HG02798 (cell line): ENCODE data around the gene STK11IP.

ENCODE experiments used
- ATAC-seq: cut with Tn5 transposase; IDR thresholded peaks from one replicate; pipeline ENCODE4 v1.9.1; 2021; ENCODE audit warnings: mild to moderate bottlenecking; ENCODE audit not compliant: unreplicated experiment, poor library complexity

Gene STK11IP

DNA sequence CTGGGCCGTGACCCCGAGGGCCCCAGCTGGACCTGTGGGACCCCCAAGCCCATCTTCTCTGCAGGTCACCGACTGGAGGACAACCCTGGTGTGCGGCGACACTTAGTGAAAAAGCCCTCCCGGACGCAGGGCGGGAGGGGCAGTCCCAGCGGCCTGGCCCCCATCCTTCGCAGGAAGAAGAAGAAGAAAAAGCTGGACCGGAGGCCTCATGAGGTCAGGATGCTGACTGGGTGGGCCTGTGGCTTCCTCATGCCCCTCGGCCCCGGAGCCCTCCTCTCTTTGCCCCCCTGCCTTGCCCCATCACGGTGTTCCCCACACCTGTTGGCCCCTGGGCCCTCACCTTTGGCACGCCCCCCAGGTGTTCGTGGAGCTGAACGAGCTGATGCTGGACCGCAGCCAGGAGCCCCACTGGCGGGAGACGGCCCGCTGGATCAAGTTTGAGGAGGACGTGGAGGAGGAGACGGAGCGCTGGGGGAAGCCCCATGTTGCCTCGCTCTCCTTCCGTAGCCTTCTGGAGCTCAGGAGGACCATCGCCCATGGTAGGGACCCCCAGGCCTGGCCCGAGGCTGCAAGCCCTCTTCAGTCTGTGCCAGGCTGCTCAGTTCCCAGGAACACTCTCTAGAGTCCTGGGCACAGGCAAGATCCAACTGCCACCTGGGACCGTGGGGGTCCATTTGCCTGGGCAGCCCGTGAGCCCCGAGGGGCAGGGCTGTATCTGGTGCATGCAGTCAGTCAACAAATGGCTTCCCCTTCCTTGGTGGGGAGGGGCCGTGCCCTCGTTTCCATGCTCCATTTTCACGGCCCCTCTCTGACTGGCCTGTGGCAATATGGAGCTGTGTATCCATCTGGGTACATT, 34.5 kb downstream of the STK11IP start:
- no peak for ATAC-seq

- ATAC-seq: no peak
Measured at GRCh38 chr2:219632760-219633105, 35.1 kb downstream of the STK11IP start.

- ATAC-seq: no peak
Measured at GRCh38 chr2:219633276-219634065, 35.8 kb downstream of the STK11IP start.

- ATAC-seq: no peak
Measured at GRCh38 chr2:219634171-219634940, 36.7 kb downstream of the STK11IP start.

GRCh38 chr2:219634951-219635751, 37.5 kb downstream of the STK11IP start:
- ATAC-seq: no peak

- ATAC-seq: no peak
Measured at GRCh38 chr2:219636144-219636915, 38.7 kb downstream of the STK11IP start.

DNA sequence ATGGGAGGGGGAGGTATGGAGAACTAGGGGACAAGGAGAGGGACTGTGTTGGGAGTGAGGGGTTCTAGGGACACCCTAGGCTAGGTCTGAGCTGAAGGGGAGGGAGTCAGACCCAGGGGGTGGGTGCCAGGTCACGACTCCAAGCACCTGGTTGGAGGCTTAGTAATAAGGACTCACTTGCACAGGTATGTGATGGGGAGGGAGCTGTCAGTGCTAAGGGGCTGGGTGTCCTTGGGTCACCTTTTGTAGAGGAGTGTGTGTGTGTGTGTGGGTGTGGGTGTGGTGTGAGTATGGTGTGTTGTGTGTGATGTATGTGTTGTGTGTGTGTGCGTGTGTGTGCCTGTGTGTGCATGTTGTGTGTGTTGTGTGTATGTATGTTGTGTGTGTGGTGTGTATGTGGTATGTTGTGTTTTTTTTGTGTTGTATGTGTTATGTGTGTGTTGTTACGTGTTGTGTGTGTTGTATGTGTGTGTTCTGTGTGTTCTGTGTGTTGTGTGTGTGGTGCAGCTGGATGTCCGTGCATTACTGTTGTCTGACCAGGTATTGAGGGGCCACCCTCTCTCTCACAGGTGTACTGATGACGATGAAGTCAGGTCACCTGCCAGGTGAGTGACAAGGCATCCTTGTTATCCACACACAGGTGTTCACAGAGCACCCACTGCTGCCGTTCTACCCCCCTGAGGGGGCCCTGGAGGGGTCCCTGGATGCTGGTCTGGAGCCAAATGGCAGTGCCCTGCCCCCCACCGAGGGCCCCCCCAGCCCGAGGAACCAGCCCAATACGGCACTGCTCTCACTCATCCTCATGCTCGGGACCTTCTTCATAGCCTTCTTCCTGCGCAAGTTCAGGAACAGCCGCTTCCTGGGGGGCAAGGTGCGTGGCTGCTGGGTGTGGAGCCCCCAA, 39.5 kb downstream of the STK11IP start:
- no peak for ATAC-seq

- ATAC-seq: no peak
Measured at GRCh38 chr2:219637842-219638185, 40.2 kb downstream of the STK11IP start.

- no peak for ATAC-seq
Measured at GRCh38 chr2:219638217-219638947, 40.7 kb downstream of the STK11IP start.

DNA sequence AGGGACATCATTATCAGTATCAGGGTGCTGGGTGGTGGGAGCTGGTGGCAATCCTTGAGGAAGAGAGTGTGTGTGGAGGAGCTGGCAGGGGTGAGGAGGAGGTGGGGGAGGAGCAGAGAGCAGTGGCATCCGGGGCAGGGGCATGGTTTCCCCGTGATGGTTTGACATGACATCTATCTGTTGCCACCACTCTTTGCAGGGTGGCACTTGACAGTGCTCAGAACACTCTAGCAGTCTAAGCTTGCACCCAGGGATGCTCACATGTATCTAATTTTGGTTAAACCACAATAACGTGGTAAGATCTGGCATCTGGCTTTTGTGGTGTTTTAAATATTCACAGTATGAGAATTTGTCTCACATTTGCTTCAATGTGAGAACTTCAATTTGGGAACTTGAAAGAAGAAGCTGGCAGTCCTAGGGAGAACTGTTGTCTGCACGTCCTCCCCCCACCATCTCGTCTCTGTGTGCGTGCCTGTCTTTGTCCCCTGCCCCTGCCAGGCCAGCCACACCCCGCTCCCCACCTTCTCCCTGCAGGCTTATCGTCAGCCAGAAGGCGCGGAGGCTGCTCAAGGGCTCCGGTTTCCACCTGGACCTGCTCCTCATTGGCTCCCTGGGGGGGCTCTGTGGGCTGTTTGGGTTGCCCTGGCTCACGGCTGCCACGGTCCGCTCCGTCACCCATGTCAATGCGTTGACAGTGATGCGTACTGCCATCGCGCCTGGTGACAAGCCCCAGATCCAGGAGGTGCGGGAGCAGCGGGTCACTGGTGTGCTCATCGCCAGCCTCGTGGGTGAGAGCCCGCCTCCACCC, 41.5 kb downstream of the STK11IP start:
- ATAC-seq: no peak

DNA sequence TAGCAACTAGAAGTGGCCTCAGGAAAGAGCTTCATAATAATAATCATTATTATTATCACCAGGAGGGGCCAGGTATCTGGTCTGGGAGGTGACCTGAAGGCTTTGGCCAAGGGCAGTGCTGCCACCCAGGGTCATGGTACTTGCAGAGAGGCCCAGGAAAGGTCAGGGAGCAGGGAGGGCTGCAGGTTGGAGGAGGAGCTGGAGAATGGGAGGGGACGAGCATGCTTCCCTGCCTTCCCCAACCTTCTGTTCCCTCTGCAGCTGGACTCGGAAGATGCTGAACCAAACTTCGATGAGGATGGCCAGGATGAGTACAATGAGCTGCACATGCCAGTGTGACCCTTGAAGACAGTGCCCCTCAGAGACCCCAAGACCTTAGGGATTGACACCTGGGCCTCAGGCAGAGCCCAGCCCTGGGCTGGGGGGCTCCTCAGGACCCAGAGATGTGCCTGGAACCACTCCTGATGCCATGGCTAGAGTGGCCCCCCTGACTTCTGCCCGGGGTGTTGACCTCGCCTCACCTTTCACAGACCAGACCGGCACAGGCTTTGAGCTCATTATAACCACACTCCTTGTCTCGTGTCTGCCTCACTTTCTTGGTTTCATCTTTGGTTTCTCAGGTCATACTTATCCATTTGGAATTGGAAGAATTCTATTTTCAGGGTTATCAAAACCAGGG, 43.9 kb downstream of the STK11IP start:
- ATAC-seq: no peak

DNA sequence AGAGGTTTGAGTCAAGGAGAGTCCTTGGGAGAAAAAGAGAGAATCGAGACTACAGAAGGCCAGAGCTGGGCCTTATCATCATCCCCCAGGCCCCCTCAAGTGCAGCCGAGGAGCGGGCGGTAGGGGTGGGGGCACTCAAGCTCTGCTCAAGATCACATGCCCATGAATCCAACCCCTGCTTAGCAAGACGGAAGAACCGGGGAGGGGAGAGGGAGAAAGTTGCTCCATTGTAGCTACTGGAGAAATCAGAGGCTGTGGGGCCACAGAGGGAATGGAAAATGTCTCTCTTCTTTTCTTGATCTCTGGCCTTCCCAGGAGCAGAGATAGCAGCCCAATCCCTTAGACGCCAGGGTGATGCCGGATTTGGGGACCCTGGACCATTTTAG, 44.4 kb downstream of the STK11IP start:
- no peak for ATAC-seq

GRCh38 chr2:219642465-219643083, 44.9 kb downstream of the STK11IP start:
- peak; percentile 98 for ATAC-seq

GRCh38 chr2:219643084-219643473, 45.4 kb downstream of the STK11IP start:
- no peak for ATAC-seq

DNA sequence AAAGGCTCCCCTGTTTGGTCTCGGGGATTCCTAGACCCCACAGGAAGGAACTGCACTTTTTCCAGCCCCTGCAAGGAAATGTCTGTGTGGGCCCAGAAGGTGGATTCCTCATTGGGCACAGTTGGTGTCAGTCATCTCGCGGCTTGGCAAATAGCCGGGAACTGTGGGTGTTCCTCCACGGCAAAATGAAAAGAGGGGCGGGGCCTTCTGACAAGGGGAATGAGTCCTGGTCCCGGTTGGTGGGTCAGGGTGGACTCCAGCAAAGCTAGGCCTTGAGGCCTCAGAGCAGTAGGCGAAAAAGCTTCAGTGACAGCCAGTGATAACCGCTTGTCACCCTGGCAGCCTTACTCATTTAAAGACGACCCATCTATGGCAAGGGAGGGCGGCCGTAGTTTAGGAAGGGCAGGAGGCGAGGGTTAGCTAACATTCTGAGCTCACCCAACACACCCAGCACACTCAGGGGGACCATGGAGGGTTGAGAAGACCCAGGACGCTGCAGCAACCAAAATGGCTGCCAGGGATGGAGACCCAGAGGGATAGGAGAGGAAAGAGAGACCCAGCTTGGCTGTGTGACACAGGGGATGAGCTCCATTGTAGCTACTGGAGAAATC, 46.2 kb downstream of the STK11IP start:
- no peak for ATAC-seq
